K562 treated with DMSO at 1 percent for 48 hours (cell line): ENCODE data around the gene MXRA8. TPM values are rescaled to one million over a fixed set of nuclear protein-coding genes. Genes with fewer than 3 reads are reported as not detected.

Experiments
- total RNA-seq: library from RNA; unstranded; fragments of 300-600 nt; gene quantifications from 2 replicates; pipeline ENCODE4 v1.2.3, GENCODE V29; 2022; ENCODE audit warnings: low replicate concordance; ENCODE audit errors: extremely low read depth

The MXRA8 gene, protein sequence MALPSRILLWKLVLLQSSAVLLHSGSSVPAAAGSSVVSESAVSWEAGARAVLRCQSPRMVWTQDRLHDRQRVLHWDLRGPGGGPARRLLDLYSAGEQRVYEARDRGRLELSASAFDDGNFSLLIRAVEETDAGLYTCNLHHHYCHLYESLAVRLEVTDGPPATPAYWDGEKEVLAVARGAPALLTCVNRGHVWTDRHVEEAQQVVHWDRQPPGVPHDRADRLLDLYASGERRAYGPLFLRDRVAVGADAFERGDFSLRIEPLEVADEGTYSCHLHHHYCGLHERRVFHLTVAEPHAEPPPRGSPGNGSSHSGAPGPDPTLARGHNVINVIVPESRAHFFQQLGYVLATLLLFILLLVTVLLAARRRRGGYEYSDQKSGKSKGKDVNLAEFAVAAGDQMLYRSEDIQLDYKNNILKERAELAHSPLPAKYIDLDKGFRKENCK
- total RNA-seq, result not detected in 2 replicates

DNA sequence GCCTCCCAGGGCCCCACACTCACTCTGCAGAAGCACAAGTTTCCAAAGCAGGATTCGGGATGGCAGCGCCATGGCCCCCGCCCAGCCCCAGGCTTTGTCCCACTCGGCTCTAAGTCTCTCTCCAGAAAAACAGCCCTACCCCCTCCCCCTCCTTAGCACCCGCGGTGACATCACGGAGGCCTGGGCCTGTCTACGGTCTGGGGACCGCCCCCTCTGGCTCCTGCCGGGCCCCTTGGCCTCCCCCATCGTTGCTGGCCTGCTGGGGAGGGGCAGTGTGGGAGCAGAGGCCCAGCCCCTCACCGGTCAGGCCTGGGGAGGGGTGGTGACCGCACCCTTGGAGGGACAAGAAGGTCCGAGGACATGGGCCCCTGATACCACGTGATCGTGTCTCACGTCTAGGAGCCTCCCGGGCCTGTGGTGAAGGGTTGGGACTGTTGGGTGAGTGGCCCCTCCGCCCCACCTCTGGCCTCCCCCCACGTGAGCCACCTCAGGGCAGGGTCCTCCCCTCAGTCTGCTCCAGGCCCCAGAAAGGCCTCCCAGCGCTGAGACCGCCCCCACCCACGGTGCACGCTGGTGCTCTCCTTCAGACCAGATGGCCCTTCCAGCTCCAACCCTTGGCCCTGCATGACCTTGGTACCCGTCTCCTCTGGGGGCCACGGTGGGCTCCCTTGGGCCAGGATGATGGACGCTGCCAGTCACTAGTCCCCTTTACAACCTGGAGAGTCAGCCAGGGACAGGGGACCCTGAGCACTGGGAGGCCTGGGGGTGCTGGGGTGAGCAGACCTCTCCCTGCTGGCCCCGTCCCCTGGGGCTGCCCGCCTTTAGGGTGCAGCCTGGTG is at the start of gene MXRA8:
MXRA8 (minus strand) TSS at position 123 of the 839 bp plus-strand sequence; CDS start at position 72, 51 bp downstream.

DNA sequence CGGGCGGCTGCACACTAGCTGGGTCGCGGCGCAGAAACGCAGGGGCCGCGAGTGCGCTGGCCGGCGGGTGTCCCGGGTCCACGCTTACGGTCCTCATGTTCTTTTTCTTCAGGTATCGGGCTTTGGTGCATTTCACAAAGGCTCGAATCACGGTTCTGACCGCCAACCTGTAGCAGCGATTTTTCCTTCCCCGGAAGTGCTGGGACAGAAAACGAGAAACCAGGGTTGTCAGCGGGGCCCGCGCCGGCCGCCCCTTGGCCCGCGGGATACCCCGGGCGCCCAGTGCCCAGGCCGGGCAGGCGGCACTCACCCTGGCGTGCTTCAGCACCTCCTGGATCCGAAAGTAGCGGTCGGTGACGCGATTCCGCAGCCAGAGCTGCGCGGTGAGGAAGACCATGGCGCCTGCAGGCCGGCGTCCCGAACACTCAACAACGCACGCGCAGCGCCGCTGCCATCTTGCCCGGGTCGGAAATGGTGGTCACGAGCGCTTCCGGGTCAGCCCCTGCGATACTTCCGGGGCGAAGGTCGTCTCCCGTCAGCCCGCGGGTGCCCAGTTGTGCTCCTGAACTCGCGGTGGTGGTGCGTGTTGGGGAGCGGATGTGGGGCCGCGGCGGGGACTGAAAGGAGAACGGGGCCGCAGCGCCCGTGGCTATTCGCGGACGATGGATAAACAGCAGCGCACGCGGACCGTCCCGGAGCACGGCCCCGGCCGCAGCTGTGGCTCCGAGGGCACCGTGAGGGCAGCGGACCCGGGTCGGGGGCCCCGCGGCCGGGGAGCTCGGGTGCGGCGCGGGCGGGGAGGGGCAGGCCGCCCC is 48.7 kb upstream of the MXRA8 start, which contains the start of gene MRPL20:
MRPL20 (minus strand) TSS at position 473 of the 815 bp plus-strand sequence; CDS start at position 397, 76 bp downstream.

DNA sequence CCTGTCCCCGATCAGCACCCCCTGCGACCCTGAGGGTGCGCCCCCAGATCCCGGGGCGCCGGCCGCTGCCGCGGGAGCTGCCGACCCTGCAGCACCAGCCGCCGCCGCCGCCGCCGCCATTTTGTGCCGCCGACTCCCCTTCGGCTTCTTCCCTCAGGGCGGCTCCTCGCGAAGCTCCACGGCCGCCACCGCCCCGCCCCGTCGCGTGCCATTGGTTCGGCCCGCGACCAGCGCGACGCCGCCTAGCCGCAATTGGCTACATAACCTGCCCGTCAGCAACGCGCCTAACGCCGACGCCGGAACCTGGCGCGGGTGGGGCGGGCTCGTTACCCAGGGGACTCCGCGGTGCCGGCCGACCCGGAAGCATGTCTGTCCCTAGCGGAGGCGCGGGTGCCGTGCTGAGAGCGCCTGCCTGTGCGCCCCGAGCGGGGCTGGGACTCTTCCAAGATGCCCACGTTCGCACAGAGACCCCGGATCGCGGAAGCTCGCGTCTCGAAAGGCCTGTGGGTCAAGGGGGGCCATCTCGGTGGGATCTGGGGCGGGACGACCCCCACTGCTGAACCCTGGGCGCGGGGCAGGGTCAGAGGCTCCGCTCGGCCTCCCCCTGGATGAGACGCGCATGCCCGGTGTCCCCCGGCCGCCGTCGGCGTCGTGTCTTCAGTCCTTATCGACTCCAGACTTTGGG is 41.0 kb upstream of the MXRA8 start, which contains the start of gene CCNL2:
CCNL2 (minus strand) TSS at position 149 of the 685 bp plus-strand sequence; CDS start at position 120, 29 bp downstream.

DNA sequence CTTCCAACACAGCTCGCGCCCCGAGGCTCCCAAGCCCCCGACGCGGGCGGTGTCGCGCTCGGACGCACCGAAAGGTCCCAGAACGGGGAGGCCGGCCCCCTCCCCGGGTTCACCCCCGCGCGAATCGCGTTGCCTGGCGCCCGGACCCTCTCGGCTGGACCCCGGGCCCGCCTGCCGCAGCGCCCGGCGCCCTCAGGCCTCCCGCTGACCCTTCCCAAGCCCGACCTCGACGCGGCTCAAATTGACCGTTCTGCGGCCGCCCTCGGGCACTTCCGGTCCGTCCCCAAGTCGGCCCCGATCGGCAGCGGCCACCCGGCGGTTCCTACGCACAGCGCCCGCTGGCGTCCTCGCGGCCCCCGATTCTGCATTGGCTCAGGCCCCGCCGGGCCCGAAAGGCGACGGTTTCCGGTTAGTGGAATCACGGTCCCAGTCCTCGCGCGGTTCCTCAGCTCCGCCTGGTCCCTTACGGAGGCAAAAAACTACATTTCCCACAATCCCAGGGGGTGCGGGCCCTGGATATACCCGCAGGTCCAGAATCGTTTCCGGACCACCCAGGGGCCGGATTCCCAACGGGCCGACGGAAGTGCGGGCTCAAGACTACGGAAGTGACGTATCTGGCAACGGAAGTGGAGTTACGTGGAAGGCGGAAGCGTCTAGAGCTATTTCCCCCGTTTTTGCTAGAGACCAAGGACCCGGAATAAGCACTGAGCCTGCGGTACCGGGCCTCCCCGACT is 16.7 kb upstream of the MXRA8 start, which contains the start of gene AURKAIP1:
AURKAIP1 (minus strand) TSS at position 279 of the 734 bp plus-strand sequence. CDS start 451 bp downstream, outside the sequence.

DNA sequence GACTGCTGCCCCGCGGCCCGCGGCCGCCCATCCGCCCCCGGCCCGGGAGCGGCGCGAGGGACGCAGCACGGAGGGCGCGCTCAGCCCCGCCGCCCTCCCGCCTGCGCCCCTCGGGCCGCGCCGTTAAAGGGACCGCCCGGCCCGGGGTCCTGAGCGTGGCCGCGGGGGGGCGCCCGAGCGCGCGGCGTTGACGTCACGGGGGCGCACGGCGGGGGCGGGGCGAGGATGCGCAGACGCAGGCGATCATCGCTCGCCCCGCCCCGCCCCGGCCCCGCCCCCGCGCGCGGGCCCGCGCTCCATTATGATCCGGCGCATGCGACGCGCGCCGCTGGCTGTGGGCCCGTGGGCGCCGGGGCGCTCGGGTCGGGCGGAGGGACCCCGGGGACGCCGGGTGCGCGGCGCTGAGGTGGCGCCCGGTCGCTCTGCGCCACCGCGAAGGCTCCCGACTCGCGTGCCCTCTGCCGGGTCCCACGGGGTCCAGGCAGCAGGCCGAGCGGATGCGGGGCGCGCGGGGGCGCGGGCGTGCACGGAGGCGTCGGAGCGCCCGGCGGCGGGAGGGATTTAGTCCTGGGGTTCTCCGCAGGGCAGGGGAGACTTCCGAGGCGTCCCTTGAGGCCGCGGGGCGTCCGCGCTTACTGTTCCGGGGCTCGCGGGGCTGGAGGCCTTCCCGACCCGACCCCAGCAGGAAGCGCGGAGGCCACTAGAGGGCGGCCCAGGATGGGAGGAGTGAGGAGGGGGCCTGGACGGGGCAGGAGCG is 8.9 kb downstream of the MXRA8 start, which contains the start of gene DVL1:
DVL1 (minus strand) TSS at position 163 of the 757 bp plus-strand sequence. CDS start 353 bp downstream, outside the sequence.

DNA sequence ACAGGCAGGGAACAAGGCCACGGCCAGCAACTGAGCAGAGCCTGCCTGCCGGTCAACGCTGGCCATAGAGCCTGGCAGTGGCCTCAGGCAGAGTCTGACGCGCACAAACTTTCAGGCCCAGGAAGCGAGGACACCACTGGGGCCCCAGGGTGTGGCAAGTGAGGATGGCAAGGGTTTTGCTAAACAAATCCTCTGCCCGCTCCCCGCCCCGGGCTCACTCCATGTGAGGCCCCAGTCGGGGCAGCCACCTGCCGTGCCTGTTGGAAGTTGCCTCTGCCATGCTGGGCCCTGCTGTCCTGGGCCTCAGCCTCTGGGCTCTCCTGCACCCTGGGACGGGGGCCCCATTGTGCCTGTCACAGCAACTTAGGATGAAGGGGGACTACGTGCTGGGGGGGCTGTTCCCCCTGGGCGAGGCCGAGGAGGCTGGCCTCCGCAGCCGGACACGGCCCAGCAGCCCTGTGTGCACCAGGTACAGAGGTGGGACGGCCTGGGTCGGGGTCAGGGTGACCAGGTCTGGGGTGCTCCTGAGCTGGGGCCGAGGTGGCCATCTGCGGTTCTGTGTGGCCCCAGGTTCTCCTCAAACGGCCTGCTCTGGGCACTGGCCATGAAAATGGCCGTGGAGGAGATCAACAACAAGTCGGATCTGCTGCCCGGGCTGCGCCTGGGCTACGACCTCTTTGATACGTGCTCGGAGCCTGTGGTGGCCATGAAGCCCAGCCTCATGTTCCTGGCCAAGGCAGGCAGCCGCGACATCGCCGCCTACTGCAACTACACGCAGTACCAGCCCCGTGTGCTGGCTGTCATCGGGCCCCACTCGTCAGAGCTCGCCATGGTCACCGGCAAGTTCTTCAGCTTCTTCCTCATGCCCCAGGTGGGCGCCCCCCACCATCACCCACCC is 27.0 kb downstream of the MXRA8 start, which contains the start of gene TAS1R3:
TAS1R3 (plus strand) TSS at position 213 of the 898 bp plus-strand sequence; CDS start at position 279, 66 bp downstream.

DNA sequence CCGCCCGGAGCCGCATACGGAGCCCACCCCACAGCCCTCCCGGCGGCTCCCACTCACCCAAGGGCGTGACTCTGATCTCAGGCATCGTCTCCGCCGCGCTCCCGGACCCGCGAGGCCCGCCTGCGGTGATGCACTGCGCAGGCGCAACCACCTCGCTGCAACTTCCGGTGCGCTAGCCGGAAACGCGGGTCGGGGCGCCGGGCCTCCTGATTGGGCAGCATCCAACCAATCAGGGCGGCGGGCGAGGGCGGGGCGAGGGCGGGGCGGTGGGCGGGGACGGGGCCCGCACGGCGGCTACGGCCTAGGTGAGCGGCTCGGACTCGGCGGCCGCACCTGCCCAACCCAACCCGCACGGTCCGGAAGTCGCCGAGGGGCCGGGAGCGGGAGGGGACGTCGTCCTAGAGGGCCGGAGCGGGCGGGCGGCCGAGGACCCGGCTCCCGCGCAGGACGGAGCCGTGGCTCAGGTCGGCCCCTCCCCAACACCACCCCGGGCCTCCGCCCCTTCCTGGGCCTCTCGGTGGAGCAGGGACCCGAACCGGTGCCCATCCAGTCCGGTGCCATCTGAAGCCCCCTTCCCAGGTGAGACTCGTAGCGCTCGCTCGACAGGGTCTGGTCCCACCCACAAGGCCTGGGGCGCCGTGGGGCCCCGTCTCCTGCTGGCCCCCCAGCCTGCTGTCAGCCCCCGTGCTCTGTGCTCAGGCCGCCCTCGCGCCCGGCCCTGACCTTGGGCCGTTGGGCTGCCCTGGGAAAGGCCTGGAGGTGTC is 33.6 kb downstream of the MXRA8 start, which contains the start of the genes CPTP and INTS11:
CPTP (plus strand) TSS at position 279 of the 764 bp plus-strand sequence. CDS start 2,109 bp downstream, outside the sequence.
INTS11 (minus strand) TSS at position 137 of the 764 bp plus-strand sequence; CDS start at position 85, 52 bp downstream.

DNA sequence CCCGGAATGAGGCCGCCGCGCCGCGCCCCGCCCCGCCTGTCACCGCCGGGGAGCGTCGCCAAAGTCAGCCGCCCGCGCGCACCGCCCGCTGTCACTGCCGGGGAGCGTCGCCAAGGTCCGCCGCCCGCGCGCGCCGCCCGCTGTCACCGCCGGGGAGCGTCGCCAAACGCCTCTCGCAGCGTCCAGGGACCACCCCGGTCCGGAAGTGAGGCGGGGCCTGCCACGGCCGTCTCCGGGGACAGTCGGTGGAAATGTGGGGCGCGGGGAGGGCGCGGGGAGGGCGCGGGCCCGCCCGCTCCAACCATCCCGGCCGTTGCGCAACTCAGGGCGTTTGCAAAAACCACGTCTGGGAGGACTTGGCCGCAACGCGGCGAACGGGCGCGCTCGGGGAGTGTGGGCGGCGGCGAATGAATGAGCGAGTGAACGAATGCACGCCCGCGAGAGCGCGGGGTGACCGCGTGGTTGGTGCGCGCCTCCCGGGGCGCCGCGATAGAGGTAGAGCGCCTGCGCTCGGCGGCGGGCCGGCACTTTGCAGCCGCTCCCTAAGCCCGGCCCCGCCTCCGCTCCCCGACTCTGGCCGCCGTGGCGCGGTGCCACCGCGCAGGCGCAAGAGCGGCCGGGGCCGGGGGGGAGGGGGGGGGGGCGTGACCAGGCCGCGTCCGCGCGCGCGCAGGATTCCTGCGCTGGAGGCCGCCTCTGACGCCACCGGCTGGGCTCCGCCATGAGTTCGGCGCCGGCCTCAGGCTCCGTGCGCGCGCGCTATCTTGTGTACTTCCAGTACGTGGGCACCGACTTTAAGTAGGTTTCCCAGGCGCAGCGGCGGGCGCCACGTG is 50.2 kb downstream of the MXRA8 start, which contains the start of the genes ACAP3 and PUSL1:
ACAP3 (minus strand) TSS at position 8 of the 833 bp plus-strand sequence. CDS start 115 bp downstream, outside the sequence.
PUSL1 (plus strand) TSS at position 675 of the 833 bp plus-strand sequence; CDS start at position 722, 47 bp downstream.

Other genes with a start within 250 kb of the MXRA8 start
- gene C1orf159, start 242.5 kb downstream of the MXRA8 start, total RNA-seq, result not detected in 2 replicates
- gene TTLL10, start 184.7 kb downstream of the MXRA8 start, total RNA-seq, result not detected in 2 replicates
- not detected in 2 replicates for gene TNFRSF18, start 152.0 kb downstream of the MXRA8 start, total RNA-seq
- not detected in 2 replicates for gene TNFRSF4, start 144.4 kb downstream of the MXRA8 start, total RNA-seq
- not detected in 2 replicates for gene SDF4, start 126.6 kb downstream of the MXRA8 start, total RNA-seq
- not detected in 2 replicates for gene B3GALT6, start 126.3 kb downstream of the MXRA8 start, total RNA-seq
- not detected in 2 replicates for gene C1QTNF12, start 111.8 kb downstream of the MXRA8 start, total RNA-seq
- gene UBE2J2, start 84.7 kb downstream of the MXRA8 start, total RNA-seq, result not detected in 2 replicates
- not detected in 2 replicates for gene SCNN1D, start 78.1 kb downstream of the MXRA8 start, total RNA-seq
- 171 TPM in 1 of 2 replicates, not detected in the other for gene ACAP3, start 50.6 kb downstream of the MXRA8 start, total RNA-seq
- not detected in 2 replicates for gene PUSL1, start 50.0 kb downstream of the MXRA8 start, total RNA-seq
- not detected in 2 replicates for gene INTS11, start 33.9 kb downstream of the MXRA8 start, total RNA-seq
- not detected in 2 replicates for gene CPTP, start 33.8 kb downstream of the MXRA8 start, total RNA-seq
- not detected in 2 replicates for gene TAS1R3, start 27.3 kb downstream of the MXRA8 start, total RNA-seq
- not detected in 2 replicates for gene DVL1, start 9.1 kb downstream of the MXRA8 start, total RNA-seq
- not detected in 2 replicates for gene AURKAIP1, start 16.7 kb upstream of the MXRA8 start, total RNA-seq
- not detected in 2 replicates for gene CCNL2, start 40.8 kb upstream of the MXRA8 start, total RNA-seq
- gene MRPL20, start 48.7 kb upstream of the MXRA8 start, total RNA-seq, result not detected in 2 replicates
- not detected in 2 replicates for gene ANKRD65, start 62.7 kb upstream of the MXRA8 start, total RNA-seq
- not detected in 2 replicates for gene VWA1, start 77.1 kb upstream of the MXRA8 start, total RNA-seq
- not detected in 2 replicates for gene ATAD3C, start 91.1 kb upstream of the MXRA8 start, total RNA-seq
- not detected in 2 replicates for gene ATAD3B, start 113.2 kb upstream of the MXRA8 start, total RNA-seq
- 223 TPM in 1 of 2 replicates, not detected in the other for gene ATAD3A, start 153.6 kb upstream of the MXRA8 start, total RNA-seq
- not detected in 2 replicates for gene TMEM240, start 182.1 kb upstream of the MXRA8 start, total RNA-seq
- not detected in 2 replicates for gene SSU72, start 216.3 kb upstream of the MXRA8 start, total RNA-seq
- gene FNDC10, start 241.6 kb upstream of the MXRA8 start, total RNA-seq, result not detected in 2 replicates